GM06990 (cell line): ENCODE measurements around the gene JAK1.
A peak's percentile ranks its signal among the peaks of the same experiment; 100 is the strongest.

Experiments
- DNase-seq: peaks from one replicate; pipeline ENCODE4 v3.0.0-alpha.2; 2011; ENCODE audit not compliant: insufficient read length; ENCODE audit errors: extremely low read depth
- H3K27me3 ChIP-seq: replicated peaks from 2 replicates; pipeline ENCODE4 v1.6.0; 2011; ENCODE audit warnings: low read length; ENCODE audit not compliant: control insufficient read depth, insufficient read depth
- H3K36me3 ChIP-seq: 2 replicates; pipeline ENCODE4 v1.5.1; 2011; ENCODE audit warnings: low read length; ENCODE audit not compliant: control insufficient read depth, insufficient read depth
- H3K4me3 ChIP-seq: replicated peaks from 2 replicates; pipeline ENCODE4 v1.5.1; 2011; ENCODE audit warnings: low read depth, mild to moderate bottlenecking, control low read depth, low read length
- CTCF ChIP-seq: IDR thresholded peaks from 2 replicates; pipeline ENCODE4 v1.5.1; 2011; ENCODE audit warnings: low read length, control low read depth, mild to moderate bottlenecking, inconsistent platforms; ENCODE audit not compliant: insufficient read depth, poor library complexity, severe bottlenecking

JAK1 gene

GRCh38 chr1:64966158-64966971 lies at the start of gene JAK1:
Gene JAK1, minus strand, starts transcription at chr1:64966549. Its CDS starts 80,285 bp downstream, at chr1:64886264.
- H3K36me3 ChIP-seq: no peaks in the 10 kb centered on the region
- DNase-seq: peak; percentile 87
- H3K27me3 ChIP-seq: no peaks in the 10 kb centered on the region
- no peak for TF ChIP-seq CTCF
- peak within 1 kb of the TSS; percentile 76 for H3K4me3 ChIP-seq

- Histone ChIP-seq H3K4me3 (no peak overlapping the region), H3K36me3 (no peaks in the 10 kb centered on the region), H3K27me3 (no peaks in the 10 kb centered on the region)
- DNase-seq: no peak
- no peak for TF ChIP-seq CTCF
Measured at GRCh38 chr1:65014321-65014720, 48.0 kb upstream of the JAK1 start.

DNA sequence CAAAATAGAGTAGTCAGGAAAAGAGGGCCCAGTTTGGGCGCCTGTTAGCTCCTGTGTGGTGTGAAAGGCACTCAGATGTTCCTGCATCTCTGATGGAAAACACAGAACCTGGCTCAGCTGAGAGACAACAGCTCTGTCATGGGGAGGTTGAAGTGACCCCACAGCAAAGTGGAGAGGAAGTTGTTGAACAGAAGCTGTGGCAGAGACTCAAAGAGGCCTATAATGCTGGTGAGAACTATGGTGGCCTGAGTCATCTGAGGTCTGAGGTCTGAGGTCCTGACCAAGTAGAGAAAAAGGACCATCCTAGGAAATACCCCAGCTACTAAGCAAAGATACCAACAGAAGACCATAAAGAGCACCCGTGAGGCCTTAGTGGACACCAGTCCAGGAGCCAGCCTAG lies 45.6 kb upstream of the JAK1 start:
- DNase-seq: no peak
- no peak overlapping the region for H3K4me3 ChIP-seq
- TF ChIP-seq CTCF: no peak
- no peaks in the 10 kb centered on the region for H3K36me3 ChIP-seq
- H3K27me3 ChIP-seq: no peaks in the 10 kb centered on the region

DNA sequence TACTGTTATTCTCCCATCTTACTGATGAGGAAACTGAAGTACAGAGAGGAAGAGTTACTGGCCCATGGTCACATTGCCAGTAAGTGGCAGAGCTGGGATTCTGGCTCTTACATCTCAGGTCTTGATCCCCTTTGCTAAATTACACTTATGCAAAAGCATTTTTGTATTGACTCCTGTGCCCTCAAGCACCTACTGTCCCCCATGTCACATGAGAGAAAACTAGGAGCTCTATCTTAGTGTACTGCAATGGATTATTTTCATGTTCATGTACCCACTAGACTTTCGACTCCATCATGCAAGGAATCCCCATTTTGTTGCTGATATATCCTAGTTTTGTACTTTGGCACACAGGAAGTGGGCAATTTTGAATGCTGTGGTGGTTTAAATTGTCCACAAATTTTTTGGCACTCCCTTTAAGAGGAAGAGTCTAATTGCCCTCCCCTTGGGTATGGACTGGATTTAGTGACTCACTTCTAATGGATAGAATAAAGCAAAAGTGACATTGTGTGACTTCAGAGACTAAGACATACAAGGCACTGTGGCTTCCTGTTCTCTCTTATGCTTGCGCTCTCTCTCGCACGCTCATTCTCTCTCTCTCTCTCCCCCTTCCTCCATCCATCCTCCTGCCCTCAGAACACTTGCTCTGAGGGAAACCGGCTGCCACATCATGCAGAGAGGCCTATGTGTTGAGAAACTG lies 43.5 kb upstream of the JAK1 start:
- no peak for TF ChIP-seq CTCF
- no peak for DNase-seq
- Histone ChIP-seq H3K4me3 (no peak overlapping the region), H3K27me3 (peaks cover 1% of the 10 kb centered on the region; the same call in 1 of the 2 replicates), H3K36me3 (no peaks in the 10 kb centered on the region)

DNA sequence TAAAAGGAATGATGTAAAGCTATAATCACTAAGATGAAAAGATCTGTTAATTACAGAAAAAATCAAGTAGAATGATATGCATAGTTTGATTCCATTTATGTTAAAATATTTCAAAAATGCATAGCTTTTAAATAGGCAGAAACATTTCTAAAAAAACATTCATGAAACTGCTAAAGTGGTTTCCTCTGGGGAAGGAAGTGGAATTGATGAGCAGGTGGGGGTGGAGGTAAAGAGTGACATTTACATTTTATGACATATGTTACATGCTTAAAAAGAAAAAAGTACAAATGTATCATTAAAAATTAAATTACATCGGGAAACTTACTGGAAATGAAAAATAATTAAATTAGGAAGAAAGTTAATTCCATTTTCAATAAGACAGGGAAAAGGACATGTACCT lies 42.8 kb upstream of the JAK1 start:
- H3K4me3 ChIP-seq: no peak overlapping the region
- no peaks in the 10 kb centered on the region for H3K36me3 ChIP-seq
- DNase-seq: no peak
- H3K27me3 ChIP-seq: peaks cover 1% of the 10 kb centered on the region; the same call in 1 of the 2 replicates
- no peak for TF ChIP-seq CTCF
